KBM-7 (cell line): ENCODE measurements around the gene LIPT2.

Experiments
- DNase-seq: peaks from one replicate; pipeline ENCODE4 v3.0.0-alpha.2; 2015
- in situ Hi-C: fragments of 300-500 bp; cut with MboI; formaldehyde crosslinking; loops from 2 replicates; pipeline ENCODE4 v1.14.3; 2020; ENCODE audit warnings: low sequenced_read_pairs, low pct_unique_long_range_greater_than_20kb, mixed read lengths

The LIPT2 gene

DNA sequence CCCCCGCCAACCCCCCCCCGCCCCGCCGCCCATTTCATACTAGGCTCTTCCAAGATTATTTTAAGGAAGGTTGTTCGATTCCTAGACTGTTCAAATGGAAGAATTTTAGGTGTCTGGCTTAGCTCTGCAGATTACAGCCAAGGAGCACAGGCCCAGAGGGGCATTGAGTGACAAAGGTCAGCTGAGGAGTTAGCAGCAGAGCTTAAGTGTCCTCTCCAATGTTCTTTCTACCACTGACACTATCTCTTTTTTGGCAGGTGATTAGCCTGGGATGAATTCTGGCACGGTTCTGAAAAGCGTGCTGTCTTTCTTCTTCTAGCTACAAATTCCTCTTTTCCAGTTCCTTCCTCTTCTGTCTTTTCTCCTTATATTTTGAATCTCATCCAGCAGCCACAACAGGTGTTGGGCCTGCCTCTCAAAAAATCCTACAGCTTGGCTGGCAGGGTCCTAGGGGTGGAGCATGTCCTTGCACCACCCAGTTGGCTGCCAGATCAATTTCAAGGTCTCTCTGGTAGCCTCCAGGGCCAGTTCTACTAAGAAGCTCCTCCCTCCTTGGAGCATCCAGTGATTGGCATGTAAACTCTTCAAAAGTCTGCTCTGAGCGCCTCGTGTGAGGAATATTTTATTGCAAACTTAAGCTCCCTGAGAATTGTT lies 49.2 kb downstream of the LIPT2 start:
- DNase-seq, result no peak
- in situ Hi-C loops, result loop anchor here (10.0 kb wide), 1 partner anchor 179 kb away; no protein-coding TSS in a partner anchor

- in situ Hi-C loops, result loop anchor here (10.0 kb wide), 1 partner anchor 178 kb away; no protein-coding TSS in a partner anchor
- no peak for DNase-seq
These were observed 50.3 kb downstream of the LIPT2 start for GRCh38 chr11:74443071-74443864.

- in situ Hi-C loops, result loop anchor here (10.0 kb wide), 1 partner anchor 178 kb away; no protein-coding TSS in a partner anchor
- no peak for DNase-seq
These were observed 50.9 kb downstream of the LIPT2 start for GRCh38 chr11:74442636-74443035.
